Neural cell (in vitro differentiated cells): ENCODE results near the gene SH3GL3. TPM values are rescaled to one million over a fixed set of nuclear protein-coding genes. Genes with fewer than 3 reads are reported as not detected.

Source experiments
- H2AFZ ChIP-seq: fragments of 200-600, 300-800 bp; sonication (generic), shearing (Covaris generic); 2 replicates; pipeline ENCODE4 v1.6.0; 2014; ENCODE audit warnings: low read depth, mild to moderate bottlenecking, antibody characterized with exemption, low read length, moderate library complexity
- H3F3A ChIP-seq: fragments of 200-600 bp; shearing (Covaris generic); 2 replicates; pipeline ENCODE4 v1.6.1; 2016; ENCODE audit warnings: mild to moderate bottlenecking, moderate library complexity, mixed read lengths, antibody characterized with exemption, low read length; ENCODE audit not compliant: insufficient read depth, poor library complexity, severe bottlenecking
- H3K27ac ChIP-seq: fragments of 200-600, 300-800 bp; sonication (generic), shearing (Covaris generic); 2 replicates; pipeline ENCODE4 v1.5.1; 2014; ENCODE audit warnings: mild to moderate bottlenecking, low read length, moderate library complexity
- H3K27me3 ChIP-seq: fragments of 300-800, 200-600 bp; sonication (generic), shearing (Covaris generic); 2 replicates; pipeline ENCODE4 v1.6.0; 2014; ENCODE audit warnings: mild to moderate bottlenecking, low read depth, low read length, moderate library complexity; ENCODE audit not compliant: insufficient read depth
- H3K36me3 ChIP-seq: fragments of 300-800, 200-600 bp; sonication (generic), shearing (Covaris generic); 2 replicates; pipeline ENCODE4 v1.5.1; 2014; ENCODE audit warnings: mild to moderate bottlenecking, antibody characterized with exemption, low read length, moderate library complexity; ENCODE audit not compliant: insufficient read depth
- H3K4me2 ChIP-seq: fragments of 300-800, 200-600 bp; sonication (generic), shearing (Covaris generic); 2 replicates; pipeline ENCODE4 v1.6.0; 2014; ENCODE audit warnings: mild to moderate bottlenecking, low read length
- H3K4me3 ChIP-seq: fragments of 300-800, 200-600 bp; sonication (generic), shearing (Covaris generic); 2 replicates; pipeline ENCODE4 v1.5.1; 2014; ENCODE audit warnings: mild to moderate bottlenecking, low read length, moderate library complexity
- H3K79me2 ChIP-seq: fragments of 200-600 bp; shearing (Covaris generic); replicated peaks from 2 replicates; pipeline ENCODE4 v1.6.0; 2014; ENCODE audit warnings: mild to moderate bottlenecking, low read length, moderate library complexity; ENCODE audit not compliant: insufficient read depth
- H3K9ac ChIP-seq: fragments of 300-800, 200-600 bp; sonication (generic), shearing (Covaris generic); 2 replicates; pipeline ENCODE4 v1.6.1; 2016; ENCODE audit warnings: mild to moderate bottlenecking, low read length, mixed read lengths
- H3K9me2 ChIP-seq: fragments of 200-600 bp; shearing (Covaris generic); 2 replicates; pipeline ENCODE4 v1.6.1; 2016; ENCODE audit warnings: mild to moderate bottlenecking, low read length, mixed read lengths; ENCODE audit not compliant: insufficient read depth
- H3K9me3 ChIP-seq: fragments of 200-600, 300-800 bp; sonication (generic), shearing (Covaris generic); 2 replicates; pipeline ENCODE4 v1.6.1; 2016; ENCODE audit warnings: mild to moderate bottlenecking, mixed run types, low read length, moderate library complexity, mixed read lengths
- H4K20me1 ChIP-seq: fragments of 200-600 bp; shearing (Covaris generic); 2 replicates; pipeline ENCODE4 v1.6.1; 2016; ENCODE audit warnings: mild to moderate bottlenecking, mixed run types; ENCODE audit not compliant: insufficient read depth
- EP300 ChIP-seq: fragments of 450-650 bp; conservative IDR thresholded peaks from 2 replicates; pipeline ENCODE4 v1.6.1; 2014; ENCODE audit warnings: antibody characterized with exemption, mild to moderate bottlenecking, moderate library complexity; ENCODE audit not compliant: poor library complexity, severe bottlenecking
- EZH2 ChIP-seq: fragments of 200-600, 300-800 bp; shearing (Covaris generic), sonication (generic); IDR thresholded peaks from 2 replicates; pipeline ENCODE4 v1.6.1; 2014; ENCODE audit warnings: antibody characterized with exemption, low read length, borderline replicate concordance, mild to moderate bottlenecking; ENCODE audit not compliant: insufficient read depth, poor library complexity, severe bottlenecking
- MXI1 ChIP-seq: fragments of 450-650 bp; conservative IDR thresholded peaks from 2 replicates; pipeline ENCODE4 v1.6.1; 2014; ENCODE audit warnings: antibody characterized with exemption, mild to moderate bottlenecking; ENCODE audit not compliant: poor library complexity, severe bottlenecking
- POLR2AphosphoS5 ChIP-seq: IDR thresholded peaks from 2 replicates; pipeline ENCODE4 v1.6.1; 2012
- RAD21 ChIP-seq: fragments of 450-650 bp; conservative IDR thresholded peaks from 2 replicates; pipeline ENCODE4 v1.6.1; 2014; ENCODE audit warnings: antibody characterized with exemption, mild to moderate bottlenecking, moderate library complexity
- SMC3 ChIP-seq: fragments of 450-650 bp; conservative IDR thresholded peaks from 2 replicates; pipeline ENCODE4 v1.6.1; 2014; ENCODE audit warnings: antibody characterized with exemption, mild to moderate bottlenecking, moderate library complexity; ENCODE audit not compliant: poor library complexity
- TAF1 ChIP-seq: IDR thresholded peaks from 2 replicates; pipeline ENCODE4 v1.6.1; 2012; ENCODE audit warnings: low read depth
- polyA plus RNA-seq: library from polyadenylated mRNA; depleted of rRNA; stranded (reverse); fragments of >200 nt; gene quantifications from 2 replicates; pipeline ENCODE4 v1.2.3, GENCODE V29; 2014
- TF ChIP-seq, protein P1 (sequence below): IDR thresholded peaks from 2 replicates; pipeline ENCODE4 v1.6.1; 2012; ENCODE audit warnings: borderline replicate concordance
- TF ChIP-seq, protein P2 (sequence below): fragments of 450-650 bp; IDR thresholded peaks from 2 replicates; pipeline ENCODE4 v1.5.1; 2014; ENCODE audit warnings: antibody characterized with exemption, mild to moderate bottlenecking, moderate library complexity; ENCODE audit not compliant: poor library complexity, severe bottlenecking

The SH3GL3 gene
- polyA plus RNA-seq, 1 donor from 2014 or later = 104 TPM

DNA sequence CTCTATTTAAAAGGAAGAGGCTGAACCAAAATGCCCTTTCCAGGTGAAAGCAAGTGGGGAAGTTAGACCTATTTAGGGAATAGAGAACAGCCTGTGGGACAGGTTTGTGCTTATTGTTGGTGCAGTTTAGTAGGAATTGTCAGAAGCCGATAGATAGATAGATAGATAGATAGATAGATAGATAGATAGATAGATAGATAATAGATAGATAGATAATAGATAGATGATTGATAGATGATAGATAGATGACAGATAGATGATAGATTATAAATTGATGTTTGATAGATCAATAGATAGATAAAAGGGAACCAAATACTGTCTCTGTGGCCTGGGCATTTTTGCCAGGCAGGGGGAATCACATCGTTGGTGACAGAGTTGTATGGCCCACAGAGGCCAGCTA, 42.5 kb downstream of the SH3GL3 start (continued):
- no peak for TF ChIP-seq RAD21
- TF ChIP-seq MXI1 = no peak

DNA sequence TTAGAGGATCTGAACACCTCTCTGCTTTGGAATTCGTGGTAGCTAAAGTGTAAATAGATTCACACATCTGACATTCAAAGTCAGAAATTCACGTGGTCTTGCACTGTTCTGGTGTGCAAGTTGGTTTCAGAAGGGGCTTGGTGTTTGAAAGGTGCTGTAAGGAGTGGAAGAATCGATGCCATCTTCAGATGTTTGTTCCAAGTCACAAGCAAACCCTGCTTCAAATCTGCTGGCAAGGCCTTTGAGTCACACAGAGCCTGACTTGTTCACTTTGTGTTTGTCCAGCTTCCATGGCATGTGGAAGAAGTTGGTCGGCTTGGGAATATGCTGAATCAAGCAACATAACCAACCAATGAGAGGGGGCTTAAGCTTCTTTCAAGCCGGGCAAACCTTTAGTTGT, 44.3 kb downstream of the SH3GL3 start:
- no peak overlapping the region for H2AFZ ChIP-seq
- H3F3A ChIP-seq = no peaks in the 10 kb centered on the region
- no peak overlapping the region for H3K27ac ChIP-seq
- no peak overlapping the region for H3K4me2 ChIP-seq
- no peak overlapping the region for H3K4me3 ChIP-seq
- no peaks in the 10 kb centered on the region for H3K9me2 ChIP-seq
- H4K20me1 ChIP-seq = no peaks in the 10 kb centered on the region
- H3K79me2 ChIP-seq = no peaks in the 10 kb centered on the region
- H3K36me3 ChIP-seq = no peaks in the 10 kb centered on the region
- no peaks in the 10 kb centered on the region for H3K9me3 ChIP-seq
- H3K27me3 ChIP-seq = no peaks in the 10 kb centered on the region
- TF ChIP-seq POLR2AphosphoS5 (no peak), TAF1 (no peak), MXI1 (no peak), EP300 (no peak), EZH2 (no peak), SMC3 (no peak), RAD21 (no peak)
- TF ChIP-seq, protein P1, sequence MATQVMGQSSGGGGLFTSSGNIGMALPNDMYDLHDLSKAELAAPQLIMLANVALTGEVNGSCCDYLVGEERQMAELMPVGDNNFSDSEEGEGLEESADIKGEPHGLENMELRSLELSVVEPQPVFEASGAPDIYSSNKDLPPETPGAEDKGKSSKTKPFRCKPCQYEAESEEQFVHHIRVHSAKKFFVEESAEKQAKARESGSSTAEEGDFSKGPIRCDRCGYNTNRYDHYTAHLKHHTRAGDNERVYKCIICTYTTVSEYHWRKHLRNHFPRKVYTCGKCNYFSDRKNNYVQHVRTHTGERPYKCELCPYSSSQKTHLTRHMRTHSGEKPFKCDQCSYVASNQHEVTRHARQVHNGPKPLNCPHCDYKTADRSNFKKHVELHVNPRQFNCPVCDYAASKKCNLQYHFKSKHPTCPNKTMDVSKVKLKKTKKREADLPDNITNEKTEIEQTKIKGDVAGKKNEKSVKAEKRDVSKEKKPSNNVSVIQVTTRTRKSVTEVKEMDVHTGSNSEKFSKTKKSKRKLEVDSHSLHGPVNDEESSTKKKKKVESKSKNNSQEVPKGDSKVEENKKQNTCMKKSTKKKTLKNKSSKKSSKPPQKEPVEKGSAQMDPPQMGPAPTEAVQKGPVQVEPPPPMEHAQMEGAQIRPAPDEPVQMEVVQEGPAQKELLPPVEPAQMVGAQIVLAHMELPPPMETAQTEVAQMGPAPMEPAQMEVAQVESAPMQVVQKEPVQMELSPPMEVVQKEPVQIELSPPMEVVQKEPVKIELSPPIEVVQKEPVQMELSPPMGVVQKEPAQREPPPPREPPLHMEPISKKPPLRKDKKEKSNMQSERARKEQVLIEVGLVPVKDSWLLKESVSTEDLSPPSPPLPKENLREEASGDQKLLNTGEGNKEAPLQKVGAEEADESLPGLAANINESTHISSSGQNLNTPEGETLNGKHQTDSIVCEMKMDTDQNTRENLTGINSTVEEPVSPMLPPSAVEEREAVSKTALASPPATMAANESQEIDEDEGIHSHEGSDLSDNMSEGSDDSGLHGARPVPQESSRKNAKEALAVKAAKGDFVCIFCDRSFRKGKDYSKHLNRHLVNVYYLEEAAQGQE = no peak
- TF ChIP-seq, protein P2, sequence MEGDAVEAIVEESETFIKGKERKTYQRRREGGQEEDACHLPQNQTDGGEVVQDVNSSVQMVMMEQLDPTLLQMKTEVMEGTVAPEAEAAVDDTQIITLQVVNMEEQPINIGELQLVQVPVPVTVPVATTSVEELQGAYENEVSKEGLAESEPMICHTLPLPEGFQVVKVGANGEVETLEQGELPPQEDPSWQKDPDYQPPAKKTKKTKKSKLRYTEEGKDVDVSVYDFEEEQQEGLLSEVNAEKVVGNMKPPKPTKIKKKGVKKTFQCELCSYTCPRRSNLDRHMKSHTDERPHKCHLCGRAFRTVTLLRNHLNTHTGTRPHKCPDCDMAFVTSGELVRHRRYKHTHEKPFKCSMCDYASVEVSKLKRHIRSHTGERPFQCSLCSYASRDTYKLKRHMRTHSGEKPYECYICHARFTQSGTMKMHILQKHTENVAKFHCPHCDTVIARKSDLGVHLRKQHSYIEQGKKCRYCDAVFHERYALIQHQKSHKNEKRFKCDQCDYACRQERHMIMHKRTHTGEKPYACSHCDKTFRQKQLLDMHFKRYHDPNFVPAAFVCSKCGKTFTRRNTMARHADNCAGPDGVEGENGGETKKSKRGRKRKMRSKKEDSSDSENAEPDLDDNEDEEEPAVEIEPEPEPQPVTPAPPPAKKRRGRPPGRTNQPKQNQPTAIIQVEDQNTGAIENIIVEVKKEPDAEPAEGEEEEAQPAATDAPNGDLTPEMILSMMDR = no peak
- H3K9ac ChIP-seq = no peak overlapping the region

DNA sequence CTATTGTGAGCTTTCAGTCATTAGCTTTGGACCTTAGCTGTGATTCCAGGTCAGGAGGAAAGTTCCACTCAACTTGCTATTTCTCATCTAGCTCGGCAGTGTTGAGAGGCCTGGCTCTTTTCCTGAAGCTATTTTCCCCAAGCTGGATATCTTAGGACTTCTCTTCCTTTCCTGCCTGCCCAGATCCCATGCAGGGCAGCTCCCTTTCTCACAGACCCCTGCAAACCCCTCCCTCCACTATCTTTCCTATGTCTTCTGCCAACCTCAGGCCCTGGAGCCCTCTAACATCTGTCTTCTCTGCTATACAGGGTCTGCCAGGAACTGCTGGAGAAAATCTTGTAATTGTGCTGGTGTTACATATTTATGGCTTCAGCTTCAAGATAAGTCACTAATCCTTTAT, 49.6 kb downstream of the SH3GL3 start:
- no peaks in the 10 kb centered on the region for H3K79me2 ChIP-seq

More for the DNA sequence above, 49.6 kb downstream of the SH3GL3 start:
- Histone ChIP-seq H3K9ac (no peak overlapping the region), H3K4me3 (no peak overlapping the region), H3K4me2 (no peak overlapping the region), H3K9me3 (peaks cover 4% of the 10 kb centered on the region), H3F3A (no peaks in the 10 kb centered on the region), H2AFZ (no peak overlapping the region), H3K36me3 (no peaks in the 10 kb centered on the region), H3K27me3 (no peaks in the 10 kb centered on the region), H3K27ac (no peak overlapping the region), H3K9me2 (no peaks in the 10 kb centered on the region), H4K20me1 (no peaks in the 10 kb centered on the region)
- TF ChIP-seq TAF1 (no peak), MXI1 (no peak), POLR2AphosphoS5 (no peak), EP300 (no peak), RAD21 (no peak), EZH2 (no peak)
- TF ChIP-seq, protein P2 = no peak
